ENCODE data around the gene RPS27A.
"Not testable (repeated sequence)": the region's sequence is repeated elsewhere in the genome, so short reads cannot be mapped to it uniquely, and the experiment has no call there.

RPS27A gene

GRCh38 chr2:55245411-55245810, 12.9 kb downstream of the RPS27A start:
- no peaks in the 10 kb centered on the region for H3K4me1 ChIP-seq (ENCODE audit: control insufficient read depth in 1 of 2, insufficient read depth in 1 of 2, low read depth in 1 of 2, low read length in 1 of 2)
- H3K27ac ChIP-seq = no peak overlapping the region
- no peaks in the 10 kb centered on the region for H3K9me3 ChIP-seq
- H3K4me3 ChIP-seq (ENCODE audit: low read depth in 1 of 2, low read length in 1 of 2) = no peak overlapping the region
- no peaks in the 10 kb centered on the region for H3K27me3 ChIP-seq
- peaks cover 61% of the 10 kb centered on the region for H3K36me3 ChIP-seq
- TF ChIP-seq, protein P1, sequence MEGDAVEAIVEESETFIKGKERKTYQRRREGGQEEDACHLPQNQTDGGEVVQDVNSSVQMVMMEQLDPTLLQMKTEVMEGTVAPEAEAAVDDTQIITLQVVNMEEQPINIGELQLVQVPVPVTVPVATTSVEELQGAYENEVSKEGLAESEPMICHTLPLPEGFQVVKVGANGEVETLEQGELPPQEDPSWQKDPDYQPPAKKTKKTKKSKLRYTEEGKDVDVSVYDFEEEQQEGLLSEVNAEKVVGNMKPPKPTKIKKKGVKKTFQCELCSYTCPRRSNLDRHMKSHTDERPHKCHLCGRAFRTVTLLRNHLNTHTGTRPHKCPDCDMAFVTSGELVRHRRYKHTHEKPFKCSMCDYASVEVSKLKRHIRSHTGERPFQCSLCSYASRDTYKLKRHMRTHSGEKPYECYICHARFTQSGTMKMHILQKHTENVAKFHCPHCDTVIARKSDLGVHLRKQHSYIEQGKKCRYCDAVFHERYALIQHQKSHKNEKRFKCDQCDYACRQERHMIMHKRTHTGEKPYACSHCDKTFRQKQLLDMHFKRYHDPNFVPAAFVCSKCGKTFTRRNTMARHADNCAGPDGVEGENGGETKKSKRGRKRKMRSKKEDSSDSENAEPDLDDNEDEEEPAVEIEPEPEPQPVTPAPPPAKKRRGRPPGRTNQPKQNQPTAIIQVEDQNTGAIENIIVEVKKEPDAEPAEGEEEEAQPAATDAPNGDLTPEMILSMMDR (IDR thresholded peaks at IDR 0.05) = no peak

- H3K4me3 ChIP-seq (ENCODE audit: low read depth in 1 of 2, low read length in 1 of 2) = no peak overlapping the region
- H3K27ac ChIP-seq = no peak overlapping the region
- TF ChIP-seq, protein P1 (IDR thresholded peaks at IDR 0.05) = no peak
- H3K36me3 ChIP-seq = peaks cover 61% of the 10 kb centered on the region
- no peaks in the 10 kb centered on the region for H3K27me3 ChIP-seq
- no peaks in the 10 kb centered on the region for H3K4me1 ChIP-seq (ENCODE audit: control insufficient read depth in 1 of 2, insufficient read depth in 1 of 2, low read depth in 1 of 2, low read length in 1 of 2)
- no peaks in the 10 kb centered on the region for H3K9me3 ChIP-seq
These were observed 14.5 kb downstream of the RPS27A start for GRCh38 chr2:55247025-55247424.

DNA sequence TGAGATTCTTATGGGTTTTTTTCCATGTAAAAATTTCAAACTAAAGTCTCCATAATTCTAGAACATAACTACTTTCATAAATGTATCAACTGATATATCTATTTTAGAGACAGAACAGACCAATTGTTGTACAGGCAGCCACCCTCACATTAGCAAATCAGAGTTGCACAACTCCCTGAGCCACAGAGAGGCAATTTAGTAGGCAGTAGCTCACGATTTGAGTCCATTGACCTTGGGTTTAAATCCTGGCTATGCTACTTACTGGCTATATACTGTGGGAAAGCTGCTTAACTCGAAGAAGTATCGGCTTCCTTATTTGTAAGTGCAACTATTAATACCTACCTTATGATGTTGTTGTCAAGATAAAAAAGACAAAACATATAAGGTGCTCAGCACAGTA, 20.3 kb downstream of the RPS27A start:
- Histone ChIP-seq H3K9me3 (no peaks in the 10 kb centered on the region), H3K27ac (no peak overlapping the region), H3K4me3 (ENCODE audit: low read depth in 1 of 2, low read length in 1 of 2) (no peak overlapping the region), H3K4me1 (ENCODE audit: control insufficient read depth in 1 of 2, insufficient read depth in 1 of 2, low read depth in 1 of 2, low read length in 1 of 2) (no peaks in the 10 kb centered on the region), H3K36me3 (peaks cover 48% of the 10 kb centered on the region), H3K27me3 (no peaks in the 10 kb centered on the region)
- TF ChIP-seq, protein P1 (IDR thresholded peaks at IDR 0.05) = no peak

DNA sequence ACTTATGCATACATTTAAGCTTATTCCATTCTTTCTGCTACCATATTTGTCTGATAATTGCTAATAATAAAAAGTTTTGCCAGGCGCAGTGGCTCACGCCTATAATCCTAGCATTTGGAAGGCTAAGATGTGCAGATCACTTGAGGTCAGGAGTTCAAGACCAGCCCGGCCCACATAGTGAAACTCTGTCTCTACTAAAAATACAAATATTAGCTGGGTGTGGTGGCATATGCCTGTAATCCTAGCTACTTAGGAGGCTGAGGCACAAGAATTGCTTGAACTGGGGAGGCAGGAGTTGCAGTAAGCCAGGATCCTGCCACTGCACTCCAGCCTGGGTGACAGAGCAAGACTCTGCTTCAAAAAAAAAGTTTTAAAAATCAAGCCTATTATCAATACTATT, 27.1 kb downstream of the RPS27A start:
- H3K4me3 ChIP-seq (ENCODE audit: low read depth in 1 of 2, low read length in 1 of 2); H3K9me3 ChIP-seq; H3K4me1 ChIP-seq (ENCODE audit: control insufficient read depth in 1 of 2, insufficient read depth in 1 of 2, low read depth in 1 of 2, low read length in 1 of 2); H3K27ac ChIP-seq; H3K27me3 ChIP-seq: not testable (repeated sequence)
- peaks cover 53% of the 10 kb centered on the region for H3K36me3 ChIP-seq

DNA sequence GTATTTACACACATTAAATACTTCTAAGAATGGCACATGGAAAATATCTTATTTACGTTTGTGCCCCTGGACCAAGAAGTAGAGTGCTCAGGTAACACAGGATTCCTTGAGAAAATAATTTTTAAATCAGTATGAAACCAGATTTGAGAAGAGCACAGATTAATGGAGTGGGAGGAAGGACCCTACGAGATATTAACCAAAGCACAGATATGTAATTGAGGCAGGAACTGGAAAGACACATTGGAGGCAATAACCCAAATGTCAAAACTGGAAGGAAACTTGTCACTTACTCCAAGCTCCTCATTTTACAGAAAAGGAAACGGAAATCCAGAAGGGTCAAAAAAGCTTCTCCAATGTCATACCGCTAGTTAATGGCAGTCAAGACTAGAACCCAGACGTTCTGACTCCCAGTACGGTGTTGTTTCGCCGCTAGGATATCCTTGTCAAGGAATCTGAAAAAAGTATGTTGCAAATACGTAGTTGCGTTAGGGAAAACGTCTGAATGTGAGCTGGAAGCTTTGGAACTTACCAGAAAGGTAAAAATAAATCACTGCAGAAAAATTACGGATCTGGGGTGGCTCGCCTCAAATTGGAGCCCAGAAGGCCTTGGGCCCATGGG, 35.9 kb downstream of the RPS27A start:
- Histone ChIP-seq H3K4me1 (ENCODE audit: control insufficient read depth in 1 of 2, insufficient read depth in 1 of 2, low read depth in 1 of 2, low read length in 1 of 2) (peaks cover 7 to 15% of the 10 kb centered on the region in 2 experiments), H3K4me3 (ENCODE audit: low read depth in 1 of 2, low read length in 1 of 2) (peak overlapping the region; percentile 72 to 76), H3K27me3 (no peaks in the 10 kb centered on the region), H3K27ac (peak overlapping the region; percentile 85), H3K36me3 (peaks cover 9% of the 10 kb centered on the region), H3K9me3 (no peaks in the 10 kb centered on the region)
- TF ChIP-seq, protein P1 (IDR thresholded peaks at IDR 0.05) = no peak

DNA sequence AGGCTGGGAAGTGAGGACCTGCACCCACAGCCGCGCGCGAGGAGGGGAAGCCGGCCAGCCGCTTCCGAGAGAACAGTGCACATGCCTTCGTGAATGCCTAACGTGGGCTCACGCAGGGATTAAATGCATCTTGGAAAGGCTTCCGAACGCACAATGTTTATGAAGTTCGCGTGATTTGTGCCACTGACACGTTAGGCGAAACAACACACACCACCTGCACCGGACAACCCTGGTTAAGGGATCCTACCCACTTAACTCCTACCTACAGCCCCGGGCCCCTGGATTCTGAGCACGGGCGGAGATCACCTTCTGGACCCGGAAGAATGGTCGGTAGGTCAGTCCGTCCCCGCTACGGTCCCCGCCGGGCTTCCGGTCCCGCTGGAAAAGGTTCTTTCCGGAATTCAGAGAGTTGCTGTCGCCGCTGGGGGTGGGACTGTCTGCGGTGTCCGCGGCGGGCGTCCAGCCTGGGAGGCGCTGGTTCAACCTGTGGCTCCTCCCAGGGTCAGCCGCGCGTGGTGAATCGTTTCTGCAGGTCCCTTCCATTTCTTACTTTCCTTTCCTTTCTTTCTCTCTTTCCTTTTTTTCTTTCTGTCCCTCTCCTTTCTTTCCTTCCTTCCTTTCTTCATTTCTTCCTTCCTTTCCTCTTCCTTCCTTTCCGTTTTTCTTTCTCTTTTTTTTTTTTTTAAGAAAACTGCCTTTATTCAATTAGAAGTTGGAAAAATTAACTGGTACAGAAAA, 36.6 kb downstream of the RPS27A start, which contains the start of gene MTIF2:
MTIF2 (minus strand) TSS at position 325 of the 738 bp plus-strand sequence. CDS start 5,373 bp downstream, outside the sequence.
- H3K36me3 ChIP-seq = peaks cover 3% of the 10 kb centered on the region
- H3K27me3 ChIP-seq = no peaks in the 10 kb centered on the region
- peak within 1 kb of the TSS; percentile 85 for H3K27ac ChIP-seq
- H3K4me3 ChIP-seq (ENCODE audit: low read depth in 1 of 2, low read length in 1 of 2) = peak within 1 kb of the TSS; percentile 72 to 76
- TF ChIP-seq, protein P1 (IDR thresholded peaks at IDR 0.05) = no peak
- peaks cover 7 to 15% of the 10 kb centered on the region in 2 experiments for H3K4me1 ChIP-seq (ENCODE audit: control insufficient read depth in 1 of 2, insufficient read depth in 1 of 2, low read depth in 1 of 2, low read length in 1 of 2)
- H3K9me3 ChIP-seq = no peaks in the 10 kb centered on the region
